Measurements from ENCODE around the gene FBXW7.

DNA sequence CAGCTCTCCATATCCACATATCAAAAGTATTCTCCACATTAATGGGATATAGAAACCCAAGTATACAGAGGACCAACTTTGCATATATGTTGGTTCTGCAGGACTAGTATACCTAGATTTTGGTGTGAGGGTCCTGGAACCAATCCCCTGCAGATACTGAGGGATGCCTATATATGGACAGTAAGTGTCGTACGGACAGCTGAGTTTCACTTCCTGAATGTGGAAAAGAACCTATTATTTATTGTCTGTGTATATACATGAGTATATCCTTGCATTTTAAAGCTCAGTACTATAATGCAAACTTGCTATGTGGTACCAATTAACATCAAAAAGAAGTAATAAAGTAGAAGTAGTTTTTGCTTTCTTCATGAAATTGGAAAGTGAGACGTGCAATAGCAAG is 101.9 kb downstream of the FBXW7 start:
- TF ChIP-seq, protein P1, sequence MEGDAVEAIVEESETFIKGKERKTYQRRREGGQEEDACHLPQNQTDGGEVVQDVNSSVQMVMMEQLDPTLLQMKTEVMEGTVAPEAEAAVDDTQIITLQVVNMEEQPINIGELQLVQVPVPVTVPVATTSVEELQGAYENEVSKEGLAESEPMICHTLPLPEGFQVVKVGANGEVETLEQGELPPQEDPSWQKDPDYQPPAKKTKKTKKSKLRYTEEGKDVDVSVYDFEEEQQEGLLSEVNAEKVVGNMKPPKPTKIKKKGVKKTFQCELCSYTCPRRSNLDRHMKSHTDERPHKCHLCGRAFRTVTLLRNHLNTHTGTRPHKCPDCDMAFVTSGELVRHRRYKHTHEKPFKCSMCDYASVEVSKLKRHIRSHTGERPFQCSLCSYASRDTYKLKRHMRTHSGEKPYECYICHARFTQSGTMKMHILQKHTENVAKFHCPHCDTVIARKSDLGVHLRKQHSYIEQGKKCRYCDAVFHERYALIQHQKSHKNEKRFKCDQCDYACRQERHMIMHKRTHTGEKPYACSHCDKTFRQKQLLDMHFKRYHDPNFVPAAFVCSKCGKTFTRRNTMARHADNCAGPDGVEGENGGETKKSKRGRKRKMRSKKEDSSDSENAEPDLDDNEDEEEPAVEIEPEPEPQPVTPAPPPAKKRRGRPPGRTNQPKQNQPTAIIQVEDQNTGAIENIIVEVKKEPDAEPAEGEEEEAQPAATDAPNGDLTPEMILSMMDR (IDR thresholded peaks at IDR 0.05; ENCODE audit: low read depth, low read length) = no peak
- TF ChIP-seq MYC (IDR thresholded peaks at IDR 0.05; ENCODE audit: low read depth, low read length) = no peak

Data from NB4 (cell line).